Ovary (tissue), 9 donors: Measurements from ENCODE around the gene FBXW7. TPM values are rescaled to one million over a fixed set of nuclear protein-coding genes. Genes with fewer than 3 reads are reported as not detected.

ENCODE experiments used
- DNase-seq, 5 donors: peaks; one replicate each; pipeline ENCODE4 v3.0.0-alpha.2; 2019 to 2020
- H3K27ac ChIP-seq, 2 donors: fragments of 200-600 bp; one replicate each; pipeline versions ENCODE4 v1.5.1 to v1.8.0; 2019 to 2022
- H3K27me3 ChIP-seq: fragments of 200-600 bp; one replicate; pipeline ENCODE4 v1.8.0; 2022
- H3K36me3 ChIP-seq: fragments of 200-600 bp; sonication (generic); one replicate; pipeline ENCODE4 v1.5.1; 2019
- H3K4me1 ChIP-seq: one replicate; pipeline ENCODE4 v1.8.1; 2013; ENCODE audit warnings: mild to moderate bottlenecking, moderate library complexity; ENCODE audit not compliant: insufficient read depth
- H3K4me3 ChIP-seq: fragments of 200-600 bp; sonication (generic); one replicate; pipeline ENCODE4 v1.5.1; 2017
- H3K9me3 ChIP-seq, 2 donors: fragments of 200-600 bp in 1 of 2; sonication (generic) in 1 of 2; one replicate each; pipeline versions ENCODE4 v1.5.1 to v1.8.1; 2013 to 2019; ENCODE audit warnings: mild to moderate bottlenecking in 1 of 2, moderate library complexity in 1 of 2
- EP300 ChIP-seq: sonication (generic); formaldehyde crosslinking; IDR thresholded peaks from one replicate; pipeline ENCODE4 v1.6.1; 2017; ENCODE audit warnings: antibody characterized with exemption
- POLR2A ChIP-seq: fragments of 450-650 bp; IDR thresholded peaks from one replicate; pipeline ENCODE4 v1.6.1; 2017; ENCODE audit warnings: antibody characterized with exemption, mild to moderate bottlenecking, moderate library complexity
- WGBS, 3 donors: extraction: QIAGEN DNeasy Blood & Tissue Kit in 1 of 3; methylation state at CpG; one replicate each; pipeline versions ENCODE4 v1.1.5 to v1.1.7; 2013 to 2017; 5-methylcytosine and 5-hydroxymethylcytosine counted together
- intact Hi-C, 4 donors: fragments of 100-400 bp; cut with DNase I; formaldehyde crosslinking; loops; one replicate each; pipeline versions ENCODE4 v1.11.0 to v1.15.1; 2022 to 2023
- microRNA-seq, 3 donors: library from miRNA; unstranded; fragments of <30 nt; microRNA quantifications; one replicate each; pipeline versions ENCODE4 to v1.2.0, GENCODE V29; 2019 to 2020
- polyA plus RNA-seq, 2 donors: library from polyadenylated mRNA; stranded (reverse); fragments of 200-250 nt in 1 of 2; fragments of 350-450 nt in 1 of 2; fragmentation: Illumina TruSeq in 1 of 2; extraction: RNeasy Lipid Tissue Mini Kit (QIAGEN cat#74804) in 1 of 2; gene quantifications; one replicate each; pipeline ENCODE4 v1.2.3, GENCODE V29; 2013 to 2014
- small RNA-seq: library from RNA; depleted of rRNA; stranded (forward); fragments of <200 nt; gene quantifications from one replicate; pipeline ENCODE3, GENCODE V24; 2016
- total RNA-seq, 7 donors: library from RNA; depleted of rRNA in 2 of 7; stranded (reverse); fragments of >200 nt in 2 of 7; fragmentation: NEBNext Ultra II Directional in 3 of 7; extraction: Animal tissue kit (Norgen Biotek cat#: 25700) in 3 of 7; gene quantifications; one replicate each; pipeline versions ENCODE4 v1.1.0 to v1.2.4, GENCODE V29; 2016 to 2023
- TF ChIP-seq, protein P1 (sequence below), 3 donors: fragments of 450-650 bp in 2 of 3; fragments of 200-600 bp in 1 of 3; IDR thresholded peaks; one replicate each; pipeline versions ENCODE4 v1.5.1 to v1.8.0; 2016 to 2022; ENCODE audit warnings: antibody characterized with exemption in 3 of 3, mild to moderate bottlenecking in 1 of 3
- donor health status: DM: no; HTN: no; CAD: no; lungs with moderate emphysema.
- donor health status: DM: no; HTN: no; CAD: no.
- donor health status: Bipolar disorder and iron deficiency.
- donor health status: DM: yes; HTN: yes; CAD: no.
- donor health status: DM: no; HTN: no; CAD: no.
- donor health status: DM: yes; HTN: yes; CAD: no.

Gene FBXW7
- total and polyA plus RNA-seq, 9 donors: 9.1 to 66.8 (median 42.9) TPM

DNA sequence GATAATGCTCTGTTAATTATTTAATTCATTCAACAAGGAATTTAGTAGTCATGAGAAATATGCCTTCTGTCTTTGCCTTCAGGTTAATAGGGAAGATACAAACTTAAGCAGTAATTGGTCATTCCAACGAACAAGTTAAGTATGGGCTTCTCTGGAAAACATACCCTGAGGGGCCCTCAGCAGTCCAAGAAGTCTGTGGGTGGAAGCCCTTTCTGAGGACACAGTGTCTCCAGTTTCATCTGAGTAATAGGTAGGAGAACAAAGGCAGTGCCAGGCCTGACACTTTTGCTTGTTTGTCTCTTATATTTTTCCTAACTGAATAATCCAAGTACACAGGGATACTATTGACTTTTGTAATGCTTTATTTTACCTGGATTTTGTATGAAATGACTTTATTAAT, 262.5 kb downstream of the FBXW7 start:
- no peaks in the 10 kb centered on the region for H3K36me3 ChIP-seq
- WGBS, 3 donors: 39 to 54% (median 41%) methylated on average over 1 of the region's 1 CpG
- no peaks in the 10 kb centered on the region for H3K9me3 ChIP-seq
- no peak for DNase-seq
- H3K4me3 ChIP-seq: no peak overlapping the region
- no peaks in the 10 kb centered on the region for H3K4me1 ChIP-seq
- H3K27me3 ChIP-seq: no peaks in the 10 kb centered on the region
- intact Hi-C loops: no loop called here
- no peak for TF ChIP-seq POLR2A
- TF ChIP-seq, protein P1, sequence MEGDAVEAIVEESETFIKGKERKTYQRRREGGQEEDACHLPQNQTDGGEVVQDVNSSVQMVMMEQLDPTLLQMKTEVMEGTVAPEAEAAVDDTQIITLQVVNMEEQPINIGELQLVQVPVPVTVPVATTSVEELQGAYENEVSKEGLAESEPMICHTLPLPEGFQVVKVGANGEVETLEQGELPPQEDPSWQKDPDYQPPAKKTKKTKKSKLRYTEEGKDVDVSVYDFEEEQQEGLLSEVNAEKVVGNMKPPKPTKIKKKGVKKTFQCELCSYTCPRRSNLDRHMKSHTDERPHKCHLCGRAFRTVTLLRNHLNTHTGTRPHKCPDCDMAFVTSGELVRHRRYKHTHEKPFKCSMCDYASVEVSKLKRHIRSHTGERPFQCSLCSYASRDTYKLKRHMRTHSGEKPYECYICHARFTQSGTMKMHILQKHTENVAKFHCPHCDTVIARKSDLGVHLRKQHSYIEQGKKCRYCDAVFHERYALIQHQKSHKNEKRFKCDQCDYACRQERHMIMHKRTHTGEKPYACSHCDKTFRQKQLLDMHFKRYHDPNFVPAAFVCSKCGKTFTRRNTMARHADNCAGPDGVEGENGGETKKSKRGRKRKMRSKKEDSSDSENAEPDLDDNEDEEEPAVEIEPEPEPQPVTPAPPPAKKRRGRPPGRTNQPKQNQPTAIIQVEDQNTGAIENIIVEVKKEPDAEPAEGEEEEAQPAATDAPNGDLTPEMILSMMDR (IDR thresholded peaks at IDR 0.05): no peak
- no peak for TF ChIP-seq EP300
- H3K27ac ChIP-seq: no peak overlapping the region

Small RNA genes lying within 50 kb of the gene (microRNA-seq; reads per million reads assigned to microRNA genes)
- 0 to 0.16 (median 0) reads per million in 3 donors for gene MIR3140

Small RNA genes lying within 50 kb of the gene (small RNA-seq; reads per million reads assigned to genes)
- gene MIR3140: not detected

Other genes with a start within 250 kb of the FBXW7 start
- gene TMEM154, start 143.9 kb upstream of the FBXW7 start, total RNA-seq: 1 to 10 TPM in 3 of 7 donors, under 1 TPM in 4; 0.12 to 1.5 (median 0.53) TPM
- under 1 TPM; 0.11 to 0.53 TPM for gene TMEM154, start 143.9 kb upstream of the FBXW7 start, polyA plus RNA-seq
- 1 to 10 TPM in 2 of 7 donors, under 1 TPM in 5; 0.24 to 1.1 (median 0.59) TPM for gene TIGD4, start 243.6 kb upstream of the FBXW7 start, total RNA-seq
- gene TIGD4, start 243.6 kb upstream of the FBXW7 start, polyA plus RNA-seq: under 1 TPM; 0.23 TPM
- gene ARFIP1, start 243.9 kb upstream of the FBXW7 start, total RNA-seq: 10 to 100 TPM; 21.8 to 47.4 (median 31.4) TPM
- gene ARFIP1, start 243.9 kb upstream of the FBXW7 start, polyA plus RNA-seq: 10 to 100 TPM; 15.6 to 18.7 TPM